Measurements from ENCODE around the gene SASH1. TPM values are rescaled to one million over a fixed set of nuclear protein-coding genes. Genes with fewer than 3 reads are reported as not detected.
A peak's percentile ranks its signal among the peaks of the same experiment; 100 is the strongest.

The SASH1 gene
- total RNA-seq, 2 donors from 2014 or later: 77.0 to 82.3 TPM

DNA sequence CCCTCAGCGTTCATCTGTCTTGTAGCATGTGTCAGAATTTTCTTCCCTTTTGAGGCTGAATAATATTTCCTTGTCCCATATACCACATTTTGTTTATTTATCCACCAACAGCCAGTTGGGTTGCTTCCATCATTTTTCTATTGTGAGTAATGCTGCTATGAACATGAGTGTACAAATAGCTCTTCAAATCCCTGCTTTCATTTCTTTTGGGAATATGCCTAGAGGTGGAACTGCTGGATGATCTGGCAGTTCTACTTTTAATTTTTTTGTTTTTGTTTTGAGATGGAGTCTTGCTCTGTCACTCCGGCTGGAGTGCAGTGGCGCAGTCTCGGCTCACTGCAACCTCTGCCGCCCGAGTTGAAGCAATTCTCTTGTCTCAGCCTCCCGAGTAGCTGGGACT is 64.7 kb downstream of the SASH1 start:
- DNase-seq (ENCODE audit: low spot score): peak; percentile 39
- ATAC-seq (ENCODE audit: insufficient number of reproducible peaks, low FRiP score, low read depth): peak; percentile 98
- H3K4me3 ChIP-seq: peak overlapping the region; percentile 52
- TF ChIP-seq, protein P1, sequence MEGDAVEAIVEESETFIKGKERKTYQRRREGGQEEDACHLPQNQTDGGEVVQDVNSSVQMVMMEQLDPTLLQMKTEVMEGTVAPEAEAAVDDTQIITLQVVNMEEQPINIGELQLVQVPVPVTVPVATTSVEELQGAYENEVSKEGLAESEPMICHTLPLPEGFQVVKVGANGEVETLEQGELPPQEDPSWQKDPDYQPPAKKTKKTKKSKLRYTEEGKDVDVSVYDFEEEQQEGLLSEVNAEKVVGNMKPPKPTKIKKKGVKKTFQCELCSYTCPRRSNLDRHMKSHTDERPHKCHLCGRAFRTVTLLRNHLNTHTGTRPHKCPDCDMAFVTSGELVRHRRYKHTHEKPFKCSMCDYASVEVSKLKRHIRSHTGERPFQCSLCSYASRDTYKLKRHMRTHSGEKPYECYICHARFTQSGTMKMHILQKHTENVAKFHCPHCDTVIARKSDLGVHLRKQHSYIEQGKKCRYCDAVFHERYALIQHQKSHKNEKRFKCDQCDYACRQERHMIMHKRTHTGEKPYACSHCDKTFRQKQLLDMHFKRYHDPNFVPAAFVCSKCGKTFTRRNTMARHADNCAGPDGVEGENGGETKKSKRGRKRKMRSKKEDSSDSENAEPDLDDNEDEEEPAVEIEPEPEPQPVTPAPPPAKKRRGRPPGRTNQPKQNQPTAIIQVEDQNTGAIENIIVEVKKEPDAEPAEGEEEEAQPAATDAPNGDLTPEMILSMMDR (IDR thresholded peaks at IDR 0.05): no peak
- no peaks in the 10 kb centered on the region for H3K36me3 ChIP-seq
- H3K4me1 ChIP-seq (ENCODE audit: control insufficient read depth in 1 of 2, low read depth in 2 of 2): peaks cover 18 to 22% of the 10 kb centered on the region in 2 donors
- H3K9me3 ChIP-seq: no peaks in the 10 kb centered on the region
- H3K27ac ChIP-seq: peak overlapping the region; percentile 82 to 87
- H3K27me3 ChIP-seq (replicated peaks; ENCODE audit: insufficient read depth): no peaks in the 10 kb centered on the region

DNA sequence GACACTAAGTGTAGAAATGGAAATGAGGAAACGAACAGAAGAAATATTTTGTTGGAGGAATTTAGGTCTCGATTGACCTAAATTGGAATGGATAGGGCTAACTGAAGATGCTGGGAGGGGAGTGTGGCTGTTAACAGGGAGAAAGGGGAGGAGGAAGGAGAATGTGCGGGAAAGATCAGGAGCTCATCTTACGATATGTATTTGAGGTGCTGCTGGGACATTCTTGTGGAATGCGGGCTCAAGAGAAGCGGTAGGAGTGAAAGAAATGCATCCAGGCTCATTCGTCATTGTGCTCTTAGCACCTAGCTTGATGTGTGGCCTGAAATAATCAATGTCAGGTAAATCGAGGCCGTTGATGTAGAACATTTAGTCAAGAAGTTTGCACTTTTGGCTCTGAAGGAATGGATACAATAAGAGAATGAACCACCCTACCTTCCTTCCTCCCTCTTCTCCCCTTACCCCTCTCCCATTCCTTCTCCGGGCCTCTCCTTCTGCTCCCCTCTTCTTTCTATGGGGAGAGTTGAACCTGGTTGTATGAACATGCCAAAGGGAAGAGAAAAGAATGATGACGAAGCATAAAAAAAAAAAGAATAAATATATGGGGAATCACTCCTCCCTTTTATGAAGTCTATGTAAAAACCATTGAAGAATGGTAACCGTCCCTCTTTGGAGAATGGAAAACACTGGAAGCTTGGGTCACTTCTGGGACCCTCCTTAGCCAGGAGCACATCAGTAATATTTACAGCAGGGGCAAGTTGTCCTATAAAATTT is 70.9 kb downstream of the SASH1 start:
- no peak overlapping the region for H3K4me3 ChIP-seq
- no peaks in the 10 kb centered on the region for H3K36me3 ChIP-seq
- TF ChIP-seq, protein P1 (IDR thresholded peaks at IDR 0.05): no peak
- no peaks in the 10 kb centered on the region for H3K9me3 ChIP-seq
- peaks cover 24 to 34% of the 10 kb centered on the region in 2 donors for H3K4me1 ChIP-seq (ENCODE audit: control insufficient read depth in 1 of 2, low read depth in 2 of 2)
- ATAC-seq (ENCODE audit: insufficient number of reproducible peaks, low FRiP score, low read depth) (no peak), DNase-seq (ENCODE audit: low spot score) (no peak)
- H3K27me3 ChIP-seq (replicated peaks; ENCODE audit: insufficient read depth): no peaks in the 10 kb centered on the region
- no peak overlapping the region for H3K27ac ChIP-seq

DNA sequence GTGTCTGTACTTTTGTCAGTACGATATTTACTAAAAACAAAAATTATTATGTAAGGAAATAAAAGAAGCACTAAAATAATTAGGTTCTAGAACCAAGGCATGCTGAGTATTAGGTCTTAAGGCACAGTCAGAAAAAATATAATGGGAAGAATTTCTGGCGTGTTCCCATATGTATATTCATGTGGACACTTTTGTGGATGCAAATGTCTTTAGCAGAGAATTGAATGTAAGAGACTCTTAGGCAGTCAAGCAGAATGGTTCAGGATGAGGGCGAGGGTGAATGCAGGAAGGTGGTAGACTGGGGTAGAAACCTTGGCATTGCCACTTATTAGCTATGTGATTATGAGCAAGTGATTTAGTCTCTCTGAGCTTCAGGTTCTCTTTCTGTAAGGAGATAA is 71.5 kb downstream of the SASH1 start:
- Histone ChIP-seq H3K4me3 (no peak overlapping the region), H3K9me3 (no peaks in the 10 kb centered on the region), H3K27ac (no peak overlapping the region), H3K4me1 (ENCODE audit: control insufficient read depth in 1 of 2, low read depth in 2 of 2) (peaks cover 24 to 34% of the 10 kb centered on the region in 2 donors), H3K36me3 (no peaks in the 10 kb centered on the region), H3K27me3 (replicated peaks; ENCODE audit: insufficient read depth) (no peaks in the 10 kb centered on the region)
- TF ChIP-seq, protein P1 (IDR thresholded peaks at IDR 0.05): no peak
- DNase-seq (ENCODE audit: low spot score): no peak
- no peak for ATAC-seq (ENCODE audit: insufficient number of reproducible peaks, low FRiP score, low read depth)

DNA sequence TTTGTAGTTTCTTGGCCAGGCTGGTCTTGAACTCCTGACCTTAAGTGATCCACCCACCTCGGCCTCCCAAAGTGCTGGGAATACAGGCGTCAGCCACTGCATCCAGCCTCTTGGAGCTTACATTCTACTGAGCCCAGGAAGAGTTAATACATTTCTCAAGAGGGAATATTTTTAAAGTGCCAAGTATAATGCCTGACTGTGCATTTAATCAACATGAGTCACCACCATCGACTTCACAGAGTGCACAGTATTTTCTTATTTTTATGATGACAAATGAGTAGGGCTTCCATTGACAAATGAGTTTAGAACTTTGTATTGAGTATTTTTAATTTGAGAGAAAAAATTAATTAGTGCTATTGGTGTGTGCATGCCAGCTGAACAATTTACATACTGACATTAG is 72.2 kb downstream of the SASH1 start:
- Histone ChIP-seq H3K4me1 (ENCODE audit: control insufficient read depth in 1 of 2, low read depth in 2 of 2) (peaks cover 24 to 34% of the 10 kb centered on the region in 2 donors), H3K27me3 (replicated peaks; ENCODE audit: insufficient read depth) (no peaks in the 10 kb centered on the region), H3K36me3 (no peaks in the 10 kb centered on the region), H3K27ac (peak overlapping the region in 1 of 2 donors; percentile 14), H3K4me3 (peak overlapping the region; percentile 26), H3K9me3 (no peaks in the 10 kb centered on the region)
- TF ChIP-seq, protein P1 (IDR thresholded peaks at IDR 0.05): no peak
- ATAC-seq (ENCODE audit: insufficient number of reproducible peaks, low FRiP score, low read depth) (peak; percentile 91), DNase-seq (ENCODE audit: low spot score) (no peak)

DNA sequence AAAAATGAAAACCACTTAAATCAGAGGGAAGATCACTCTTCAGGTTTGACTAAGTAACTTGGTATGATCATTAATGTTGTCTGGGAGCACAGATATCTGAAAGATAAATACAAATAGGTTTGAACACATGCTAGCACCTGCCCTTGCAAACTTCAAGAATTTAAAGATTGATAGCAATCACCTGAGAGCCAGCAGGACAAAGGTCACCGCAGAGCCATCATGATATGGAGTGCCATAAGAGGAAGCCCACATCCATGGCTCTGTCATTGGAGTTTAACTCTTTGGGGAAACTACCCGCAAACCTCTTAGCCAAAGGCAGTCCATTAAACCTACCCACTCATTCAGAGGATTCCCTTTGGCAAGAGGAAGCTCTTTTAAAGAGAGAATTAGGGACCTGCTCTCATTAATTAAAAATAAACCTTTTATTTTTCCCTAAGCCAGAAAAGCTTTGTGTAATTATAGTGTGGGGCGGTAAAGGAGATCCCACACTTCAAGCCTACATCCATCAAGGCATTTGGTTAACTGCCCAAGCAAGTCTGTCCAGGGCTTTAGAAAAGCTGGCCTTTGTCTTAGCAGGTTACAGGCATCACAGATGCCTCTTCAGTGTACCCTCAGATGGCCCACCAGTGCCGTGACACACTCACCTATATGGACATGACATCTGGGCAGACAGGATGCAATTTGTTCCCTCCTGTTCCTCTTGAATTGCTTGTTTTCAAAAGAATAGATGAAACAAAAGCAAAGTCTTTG is 73.0 kb downstream of the SASH1 start:
- H3K4me1 ChIP-seq (ENCODE audit: control insufficient read depth in 1 of 2, low read depth in 2 of 2): peaks cover 24 to 34% of the 10 kb centered on the region in 2 donors
- TF ChIP-seq, protein P1 (IDR thresholded peaks at IDR 0.05): no peak
- peak overlapping the region in 1 of 2 donors; percentile 14 for H3K27ac ChIP-seq
- H3K9me3 ChIP-seq: no peaks in the 10 kb centered on the region
- no peak overlapping the region for H3K4me3 ChIP-seq
- H3K27me3 ChIP-seq (replicated peaks; ENCODE audit: insufficient read depth): no peaks in the 10 kb centered on the region
- ATAC-seq (ENCODE audit: insufficient number of reproducible peaks, low FRiP score, low read depth) (no peak), DNase-seq (ENCODE audit: low spot score) (no peak)
- H3K36me3 ChIP-seq: no peaks in the 10 kb centered on the region

Measured in thoracic aorta (tissue), 2 donors.